ENCODE data around the gene IGSF11. TPM values are rescaled to one million over a fixed set of nuclear protein-coding genes. Genes with fewer than 3 reads are reported as not detected.
A peak's percentile ranks its signal among the peaks of the same experiment; 100 is the strongest.
"Not testable (repeated sequence)": the region's sequence is repeated elsewhere in the genome, so short reads cannot be mapped to it uniquely, and the experiment has no call there.

Gene IGSF11
- total RNA-seq, result 1 to 10 TPM in 5 of 8 experiments, under 1 TPM in 3; 0.20 to 4.1 (median 1.8) TPM

- Histone ChIP-seq H3K27ac (no peak within 1 kb of the TSS), H3K4me3 (peak within 1 kb of the TSS; percentile 44 to 81 (median 59)), H3K4me1 (replicated peaks in 1 of 2) (peaks cover 0 to 2% of the 10 kb centered on the region in 2 donors)
- in situ Hi-C loops (cut with MboI; ENCODE audit: low pct_unique_long_range_greater_than_20kb in 2 of 9, low sequenced_read_pairs in 9 of 9, unreplicated experiment in 9 of 9), result loop anchor here in 2 of 9 experiments (10.0 to 25.0 kb wide), 2 partner anchors 147 to 150 kb away; no protein-coding TSS in a partner anchor
- WGBS, 10 experiments, result 0% methylated on average over 1 to 7 of the region's 80 CpGs; no CpG with 5 or more reads in 4 of the 10 experiments
- peak; percentile 92 to 96 (median 94) for ATAC-seq (replicated peaks in 6 of 8)
Measured at GRCh38 chr3:119034256-119035013, at the start of gene IGSF11. Gene IGSF11 (minus strand): TSS chr3:119034846. CDS start chr3:119034582, 264 bp downstream.

- Histone ChIP-seq H3K4me3 (no peak overlapping the region), H3K27ac (no peak overlapping the region), H3K4me1 (replicated peaks in 1 of 2) (no peaks in the 10 kb centered on the region)
- peak in 3 of 8 experiments; percentile 49 to 78 (median 77) for ATAC-seq (replicated peaks in 6 of 8)
- 0 to 93% (median 79%) methylated on average over 1 of the region's 1 CpG; no CpG with 5 or more reads in 2 of the 10 experiments for WGBS, 10 experiments
- in situ Hi-C loops (cut with MboI; ENCODE audit: low pct_unique_long_range_greater_than_20kb in 2 of 9, low sequenced_read_pairs in 9 of 9, unreplicated experiment in 9 of 9), result loop anchor here in 3 of 9 experiments (25.0 kb wide), 1 partner anchor 193 kb away; no protein-coding TSS in a partner anchor
Measured at GRCh38 chr3:119080364-119080763, 45.7 kb upstream of the IGSF11 start.

- in situ Hi-C loops (cut with MboI; ENCODE audit: low pct_unique_long_range_greater_than_20kb in 2 of 9, low sequenced_read_pairs in 9 of 9, unreplicated experiment in 9 of 9), result no loop called here
- Histone ChIP-seq H3K27ac (no peak overlapping the region), H3K4me1 (replicated peaks in 1 of 2) (no peaks in the 10 kb centered on the region), H3K4me3 (no peak overlapping the region)
- 73 to 100% (median 89%) methylated on average over 2 to 7 of the region's 36 CpGs; no CpG with 5 or more reads in 6 of the 10 experiments for whole genome bisulfite sequencing, 10 experiments
- no peak for ATAC-seq (replicated peaks in 6 of 8)
Measured at GRCh38 chr3:119073258-119074001, 38.8 kb upstream of the IGSF11 start.

GRCh38 chr3:119072451-119072850 is 37.8 kb upstream of the IGSF11 start:
- not testable (repeated sequence) for ATAC-seq (replicated peaks in 6 of 8)

GRCh38 chr3:119069725-119070124 is 35.1 kb upstream of the IGSF11 start:
- ATAC-seq (replicated peaks in 6 of 8), result no peak
- H3K27ac ChIP-seq, result no peak overlapping the region
- in situ Hi-C loops (cut with MboI; ENCODE audit: low pct_unique_long_range_greater_than_20kb in 2 of 9, low sequenced_read_pairs in 9 of 9, unreplicated experiment in 9 of 9), result no loop called here
- no peaks in the 10 kb centered on the region for H3K4me1 ChIP-seq (replicated peaks in 1 of 2)
- no peak overlapping the region for H3K4me3 ChIP-seq
- WGBS, 10 experiments, result 7 to 100% (median 81%) methylated on average over 1 to 3 of the region's 3 CpGs

More at GRCh38 chr3:119072451-119072850, 37.8 kb upstream of the IGSF11 start:
- H3K4me3 ChIP-seq; in situ Hi-C loops (cut with MboI; ENCODE audit: low pct_unique_long_range_greater_than_20kb in 2 of 9, low sequenced_read_pairs in 9 of 9, unreplicated experiment in 9 of 9); H3K27ac ChIP-seq; H3K4me1 ChIP-seq (replicated peaks in 1 of 2): not testable (repeated sequence)
- 38 to 96% (median 88%) methylated on average over 1 to 6 of the region's 15 CpGs; no CpG with 5 or more reads in 5 of the 10 experiments for WGBS, 10 experiments

GRCh38 chr3:119063471-119063870 is 28.8 kb upstream of the IGSF11 start:
- ATAC-seq (replicated peaks in 6 of 8), result no peak
- Histone ChIP-seq H3K27ac (no peak overlapping the region), H3K4me1 (replicated peaks in 1 of 2) (no peaks in the 10 kb centered on the region), H3K4me3 (no peak overlapping the region)
- 0 to 67% (median 13%) methylated on average over 1 of the region's 1 CpG; no CpG with 5 or more reads in 5 of the 10 experiments for WGBS, 10 experiments
- in situ Hi-C loops (cut with MboI; ENCODE audit: low pct_unique_long_range_greater_than_20kb in 2 of 9, low sequenced_read_pairs in 9 of 9, unreplicated experiment in 9 of 9), result no loop called here

GRCh38 chr3:119062892-119063291 is 28.2 kb upstream of the IGSF11 start:
- Histone ChIP-seq H3K4me3 (no peak overlapping the region), H3K27ac (no peak overlapping the region), H3K4me1 (replicated peaks in 1 of 2) (no peaks in the 10 kb centered on the region)
- in situ Hi-C loops (cut with MboI; ENCODE audit: low pct_unique_long_range_greater_than_20kb in 2 of 9, low sequenced_read_pairs in 9 of 9, unreplicated experiment in 9 of 9), result no loop called here
- no peak for ATAC-seq (replicated peaks in 6 of 8)
- 13 to 100% (median 76%) methylated on average over 1 to 2 of the region's 2 CpGs; no CpG with 5 or more reads in 3 of the 10 experiments for WGBS, 10 experiments

- in situ Hi-C loops (cut with MboI; ENCODE audit: low pct_unique_long_range_greater_than_20kb in 2 of 9, low sequenced_read_pairs in 9 of 9, unreplicated experiment in 9 of 9), result loop anchor here in 1 of 9 experiments (25.0 kb wide), 1 partner anchor 157 kb away; no protein-coding TSS in a partner anchor
- Histone ChIP-seq H3K27ac (no peak overlapping the region), H3K4me1 (replicated peaks in 1 of 2) (no peaks in the 10 kb centered on the region), H3K4me3 (no peak overlapping the region)
- no peak for ATAC-seq (replicated peaks in 6 of 8)
- 7 to 100% (median 66%) methylated on average over 1 to 2 of the region's 2 CpGs for whole genome bisulfite sequencing, 10 experiments
Measured at GRCh38 chr3:119044593-119044992, 9.9 kb upstream of the IGSF11 start.

- ATAC-seq (replicated peaks in 6 of 8), result no peak
- Histone ChIP-seq H3K4me1 (replicated peaks in 1 of 2) (no peaks in the 10 kb centered on the region), H3K4me3 (no peak overlapping the region), H3K27ac (no peak overlapping the region)
- 54 to 100% (median 79%) methylated on average over 1 to 2 of the region's 2 CpGs; no CpG with 5 or more reads in 7 of the 10 experiments for WGBS, 10 experiments
- in situ Hi-C loops (cut with MboI; ENCODE audit: low pct_unique_long_range_greater_than_20kb in 2 of 9, low sequenced_read_pairs in 9 of 9, unreplicated experiment in 9 of 9), result loop anchor here in 1 of 9 experiments (25.0 kb wide), 1 partner anchor 155 kb away; no protein-coding TSS in a partner anchor
Measured at GRCh38 chr3:119042162-119042561, 7.5 kb upstream of the IGSF11 start.

GRCh38 chr3:119035014-119035346 is 334 bp upstream of the IGSF11 start:
- in situ Hi-C loops (cut with MboI; ENCODE audit: low pct_unique_long_range_greater_than_20kb in 2 of 9, low sequenced_read_pairs in 9 of 9, unreplicated experiment in 9 of 9), result loop anchor here in 2 of 9 experiments (10.0 to 25.0 kb wide), 2 partner anchors 148 to 150 kb away; no protein-coding TSS in a partner anchor
- H3K4me1 ChIP-seq (replicated peaks in 1 of 2), result peaks cover 0 to 2% of the 10 kb centered on the region in 2 donors
- no peak for ATAC-seq (replicated peaks in 6 of 8)
- no peak overlapping the region for H3K27ac ChIP-seq
- H3K4me3 ChIP-seq, result peak overlapping the region; percentile 44 to 81 (median 59)
- WGBS, 10 experiments, result 0 to 40% (median 10%) methylated on average over 1 to 5 of the region's 18 CpGs; no CpG with 5 or more reads in 4 of the 10 experiments

GRCh38 chr3:119033393-119034255 is 1.0 kb downstream of the IGSF11 start:
- H3K4me1 ChIP-seq (replicated peaks in 1 of 2), result peaks cover 0 to 2% of the 10 kb centered on the region in 2 donors
- H3K4me3 ChIP-seq, result peak overlapping the region; percentile 44 to 81 (median 59)
- in situ Hi-C loops (cut with MboI; ENCODE audit: low pct_unique_long_range_greater_than_20kb in 2 of 9, low sequenced_read_pairs in 9 of 9, unreplicated experiment in 9 of 9), result loop anchor here in 2 of 9 experiments (10.0 to 25.0 kb wide), 2 partner anchors 146 to 149 kb away; no protein-coding TSS in a partner anchor
- no peak for ATAC-seq (replicated peaks in 6 of 8)
- WGBS, 10 experiments, result 13 to 79% (median 39%) methylated on average over 4 to 14 of the region's 14 CpGs
- no peak overlapping the region for H3K27ac ChIP-seq

GRCh38 chr3:119025171-119025795 is 9.4 kb downstream of the IGSF11 start:
- in situ Hi-C loops (cut with MboI; ENCODE audit: low pct_unique_long_range_greater_than_20kb in 2 of 9, low sequenced_read_pairs in 9 of 9, unreplicated experiment in 9 of 9), result loop anchor here in 1 of 9 experiments (25.0 kb wide), 1 partner anchor 138 kb away; no protein-coding TSS in a partner anchor
- Histone ChIP-seq H3K4me1 (replicated peaks in 1 of 2) (peaks cover 0 to under 1% of the 10 kb centered on the region in 2 donors), H3K27ac (no peak overlapping the region), H3K4me3 (no peak overlapping the region)
- 33 to 100% (median 59%) methylated on average over 1 to 3 of the region's 3 CpGs for WGBS, 10 experiments
- peak in 3 of 8 experiments; percentile 18 to 92 (median 87) for ATAC-seq (replicated peaks in 6 of 8)

All from motor neuron (in vitro differentiated cells).